IMR-90 (cell line): ENCODE data around the gene LRP1B. TPM values are rescaled to one million over a fixed set of nuclear protein-coding genes. Genes with fewer than 3 reads are reported as not detected.

Experiments used
- ATAC-seq: fragments of 200-7000 bp; cut with Tn5 transposase; 2 replicates; pipeline ENCODE4 v1.9.1; 2020; ENCODE audit warnings: low read depth, mild to moderate bottlenecking, moderate library complexity
- BruUV-seq: library from RNA; stranded (reverse); fragments of 400-500 nt; replicated peaks from 2 replicates; lab custom pipeline; 2021; lab: Mats Ljungman, UMichigan
- CTCF ChIA-PET: fragments of 300-600 bp; formaldehyde crosslinking; extraction: SDS; loops from one replicate; lab custom pipeline; 2021; ENCODE audit warnings: antibody characterized with exemption; lab: Yijun Ruan, JAX
- POLR2A ChIA-PET: fragments of 300-600 bp; sonication (Branson Sonifier 250); formaldehyde crosslinking; loops from one replicate; lab custom pipeline; 2022; ENCODE audit warnings: antibody characterized with exemption; ENCODE audit not compliant: unreplicated experiment; lab: Charles Lee
- DNase-seq: peaks from one replicate; pipeline ENCODE4 v3.0.0; 2013
- H2AFZ ChIP-seq: replicated peaks from 2 replicates; pipeline ENCODE3; 2013; ENCODE audit warnings: low read length, mild to moderate bottlenecking; ENCODE audit not compliant: poor library complexity
- H2AK5ac ChIP-seq: 2 replicates; pipeline ENCODE4 v1.6.1; 2013; ENCODE audit warnings: low read depth, low read length, inconsistent platforms
- H2AK9ac ChIP-seq: replicated peaks from 2 replicates; pipeline ENCODE3; 2013; ENCODE audit warnings: mild to moderate bottlenecking, low read depth, low read length, moderate library complexity; ENCODE audit not compliant: poor library complexity
- H2BK120ac ChIP-seq: 2 replicates; pipeline ENCODE4 v1.6.1; 2013; ENCODE audit warnings: low read depth, low read length, inconsistent platforms
- H2BK15ac ChIP-seq: 3 replicates; pipeline ENCODE4 v1.6.1; 2013; ENCODE audit warnings: low read depth, low read length, inconsistent platforms
- H2BK20ac ChIP-seq: 2 replicates; pipeline ENCODE4 v1.6.1; 2013; ENCODE audit warnings: low read depth, mild to moderate bottlenecking, inconsistent platforms, low read length, moderate library complexity
- H2BK5ac ChIP-seq: 2 replicates; pipeline ENCODE4 v1.6.1; 2013; ENCODE audit warnings: mild to moderate bottlenecking, low read depth, low read length, inconsistent platforms; ENCODE audit not compliant: poor library complexity, severe bottlenecking
- H3K14ac ChIP-seq: replicated peaks from 2 replicates; pipeline ENCODE4 v1.6.1; 2013; ENCODE audit warnings: low read depth, low read length, inconsistent platforms
- H3K18ac ChIP-seq: 2 replicates; pipeline ENCODE4 v1.6.1; 2013; ENCODE audit warnings: low read depth, low read length, control low read depth
- H3K23ac ChIP-seq: 2 replicates; pipeline ENCODE4 v1.6.1; 2013; ENCODE audit warnings: low read depth, low read length, inconsistent platforms
- H3K27ac ChIP-seq: 2 replicates; pipeline ENCODE4 v1.5.1; 2013; ENCODE audit warnings: mild to moderate bottlenecking, control low read depth, low read length; ENCODE audit not compliant: insufficient read depth
- H3K27me3 ChIP-seq: 2 replicates; pipeline ENCODE4 v1.6.1; 2013; ENCODE audit warnings: low read length; ENCODE audit not compliant: control insufficient read depth, insufficient read depth
- H3K36me3 ChIP-seq: 2 replicates; pipeline ENCODE4 v1.6.1; 2013; ENCODE audit warnings: low read length, mixed read lengths; ENCODE audit not compliant: control insufficient read depth, insufficient read depth
- H3K4ac ChIP-seq: 2 replicates; pipeline ENCODE4 v1.6.1; 2013; ENCODE audit warnings: low read depth, low read length, inconsistent platforms
- H3K4me1 ChIP-seq: 2 replicates; pipeline ENCODE4 v1.6.1; 2013; ENCODE audit warnings: low read length, mixed read lengths; ENCODE audit not compliant: control insufficient read depth, insufficient read depth
- H3K4me2 ChIP-seq: 2 replicates; pipeline ENCODE4 v1.6.1; 2013; ENCODE audit warnings: low read depth, mild to moderate bottlenecking, control low read depth, low read length, moderate library complexity
- H3K4me3 ChIP-seq: 2 replicates; pipeline ENCODE4 v1.5.1; 2013; ENCODE audit warnings: low read depth, mild to moderate bottlenecking, control low read depth, low read length, moderate library complexity; ENCODE audit not compliant: insufficient read depth
- H3K56ac ChIP-seq: 2 replicates; pipeline ENCODE4 v1.6.1; 2013; ENCODE audit warnings: low read length, inconsistent platforms; ENCODE audit not compliant: insufficient read depth; ENCODE audit errors: extremely low read depth
- H3K79me1 ChIP-seq, 2 experiments: 2 replicates each; pipeline ENCODE4 v1.6.1; 2013; ENCODE audit warnings: low read length in 2 of 2, inconsistent platforms in 1 of 2, low read depth in 1 of 2
- H3K9ac ChIP-seq: 2 replicates; pipeline ENCODE4 v1.6.1; 2013; ENCODE audit warnings: low read depth, low read length, control low read depth
- H3K9me1 ChIP-seq: 2 replicates; pipeline ENCODE4 v1.6.1; 2013; ENCODE audit warnings: low read length, inconsistent platforms; ENCODE audit not compliant: insufficient read depth
- H3K9me3 ChIP-seq: 2 replicates; pipeline ENCODE4 v1.6.1; 2013; ENCODE audit warnings: low read length; ENCODE audit not compliant: control insufficient read depth, insufficient read depth
- H4K20me1 ChIP-seq: 2 replicates; pipeline ENCODE4 v1.6.1; 2013; ENCODE audit warnings: low read length, inconsistent platforms; ENCODE audit not compliant: insufficient read depth
- H4K5ac ChIP-seq: 2 replicates; pipeline ENCODE4 v1.6.1; 2013; ENCODE audit warnings: mild to moderate bottlenecking, low read depth, low read length, control low read depth
- H4K8ac ChIP-seq, 2 experiments: 2 replicates each; pipeline ENCODE4 v1.6.1; 2013; ENCODE audit warnings: low read depth in 2 of 2, low read length in 2 of 2, control low read depth in 1 of 2, inconsistent platforms in 1 of 2
- H4K91ac ChIP-seq: 2 replicates; pipeline ENCODE4 v1.6.1; 2013; ENCODE audit warnings: low read depth, low read length, inconsistent platforms; ENCODE audit not compliant: insufficient read depth
- FOS ChIP-seq: fragments of 150-350 bp; IDR thresholded peaks from 2 replicates; pipeline ENCODE4 v1.6.1; 2016; ENCODE audit warnings: low read depth, low read length
- MAZ ChIP-seq: IDR thresholded peaks from 2 replicates; pipeline ENCODE4 v1.6.1; 2012; ENCODE audit warnings: low read depth, mild to moderate bottlenecking, low read length, improper control_type of control experiment, moderate library complexity, borderline replicate concordance
- RAD21 ChIP-seq: IDR thresholded peaks from 2 replicates; pipeline ENCODE4 v1.6.1; 2012; ENCODE audit warnings: low read length, improper control_type of control experiment
- RCOR1 ChIP-seq: IDR thresholded peaks from 2 replicates; pipeline ENCODE4 v1.6.1; 2012; ENCODE audit warnings: mild to moderate bottlenecking, low read length, improper control_type of control experiment; ENCODE audit not compliant: insufficient replicate concordance
- dilution Hi-C: fragments of 300-500 bp; cut with HindIII; formaldehyde crosslinking; loops from one replicate; pipeline ENCODE4 v1.14.3; 2018; ENCODE audit warnings: low sequenced_read_pairs; ENCODE audit not compliant: unreplicated experiment
- in situ Hi-C: fragments of 300-500 bp; cut with MboI; formaldehyde crosslinking; loops from 3 replicates; pipeline ENCODE4 v1.14.3; 2019; ENCODE audit warnings: low sequenced_read_pairs, inconsistent platforms, mixed read lengths
- intact Hi-C: fragments of 100-400 bp; cut with micrococcal nuclease; formaldehyde crosslinking; loops from 2 replicates; pipeline ENCODE4 v1.10.0; 2022
- polyA plus RNA-seq, 3 experiments: library from polyadenylated mRNA; depleted of rRNA; stranded (reverse); fragments of >200 nt; gene quantifications; 2 replicates each; pipeline ENCODE4 v1.2.3, GENCODE V29; 2012; ENCODE audit warnings: low replicate concordance in 1 of 3
- total RNA-seq: library from RNA; depleted of rRNA; stranded (reverse); fragments of >200 nt; gene quantifications from 2 replicates; pipeline ENCODE4 v1.2.3, GENCODE V29; 2012

LRP1B gene
- total and polyA plus RNA-seq, 2 of the 4 experiments (the other 2 are of a cell fraction): under 0.01 to 0.02 TPM

DNA sequence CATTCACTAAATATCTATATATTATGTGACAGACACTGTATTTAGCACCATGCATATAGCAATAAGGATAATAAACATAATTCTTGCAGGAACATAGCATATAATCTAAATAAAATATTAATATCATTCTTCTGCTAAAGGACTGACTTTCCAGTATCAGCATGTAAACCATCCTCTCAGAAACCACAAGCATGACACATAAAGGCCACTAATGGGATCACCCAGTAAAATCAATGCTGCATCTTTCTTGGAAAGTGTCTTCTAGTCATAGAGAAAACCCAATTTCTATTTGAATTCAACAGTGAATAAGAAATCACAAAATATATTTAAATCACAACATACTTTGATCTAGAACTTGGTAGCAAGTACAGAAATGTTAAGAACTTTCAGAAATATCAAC lies 5.8 kb upstream of the LRP1B start:
- Histone ChIP-seq H3K14ac (no peak overlapping the region), H4K91ac (no peak overlapping the region), H2AK9ac (no peak overlapping the region), H3K4me3 (no peak overlapping the region), H2BK120ac (no peak overlapping the region), H4K8ac (no peak overlapping the region), H3K18ac (no peak overlapping the region), H2BK5ac (no peak overlapping the region), H3K9me3 (no peaks in the 10 kb centered on the region), H2BK20ac (no peak overlapping the region), H3K27ac (no peak overlapping the region), H3K4me1 (no peaks in the 10 kb centered on the region), H3K79me1 (no peaks in the 10 kb centered on the region), H3K23ac (no peak overlapping the region), H2AK5ac (no peak overlapping the region), H3K56ac (no peak overlapping the region), H4K5ac (no peak overlapping the region), H2BK15ac (no peak overlapping the region), H4K20me1 (no peaks in the 10 kb centered on the region), H3K4me2 (no peak overlapping the region), H3K27me3 (peaks cover 3% of the 10 kb centered on the region; the same call in 1 of the 2 replicates), H3K36me3 (no peaks in the 10 kb centered on the region), H2AFZ (no peak overlapping the region), H3K9me1 (no peaks in the 10 kb centered on the region), H3K9ac (no peak overlapping the region), H3K4ac (no peak overlapping the region)
- intact Hi-C loops: no loop called here
- ChIA-PET CTCF (no interaction called here), POLR2A (no interaction called here)
- ATAC-seq (no peak), DNase-seq (no peak)
- dilution Hi-C loops: no loop called here
- in situ Hi-C loops: no loop called here
- TF ChIP-seq RAD21: no peak
- no peak for TF ChIP-seq FOS
- TF ChIP-seq MAZ: no peak
- TF ChIP-seq RCOR1: no peak
- BruUV-seq: no TSS peak
